Astrocyte (in vitro differentiated cells and primary cell): Measurements from ENCODE around the gene TEC. TPM values are rescaled to one million over a fixed set of nuclear protein-coding genes. Genes with fewer than 3 reads are reported as not detected.

Source experiments
- DNase-seq: peaks from one replicate; pipeline ENCODE4 v3.0.0-alpha.2; 2010; ENCODE audit warnings: low read depth
- FAIRE-seq: peaks from 2 replicates; lab custom pipeline; 2011; peaks lifted over from hg19 to GRCh38; lab: Jason Lieb, UNC
- H2AFZ ChIP-seq: 2 replicates; pipeline ENCODE4 v1.6.0; 2012; ENCODE audit warnings: low read depth, low read length, inconsistent platforms
- H3K27ac ChIP-seq: 2 replicates; pipeline ENCODE4 v1.5.1; 2011; ENCODE audit warnings: low read depth, low read length, inconsistent platforms
- H3K27me3 ChIP-seq: 2 replicates; pipeline ENCODE4 v1.6.0; 2011; ENCODE audit warnings: low read length, inconsistent platforms; ENCODE audit not compliant: insufficient read depth
- H3K36me3 ChIP-seq: 2 replicates; pipeline ENCODE4 v1.5.1; 2011; ENCODE audit warnings: low read length, inconsistent platforms; ENCODE audit not compliant: insufficient read depth
- H3K4me1 ChIP-seq: 2 replicates; pipeline ENCODE4 v1.5.1; 2011; ENCODE audit warnings: low read length, inconsistent platforms; ENCODE audit not compliant: insufficient read depth
- H3K4me2 ChIP-seq: 2 replicates; pipeline ENCODE4 v1.6.0; 2012; ENCODE audit warnings: low read length, inconsistent platforms
- H3K4me3 ChIP-seq: 2 replicates; pipeline ENCODE4 v1.5.1; 2011; ENCODE audit warnings: low read depth, mild to moderate bottlenecking, low read length, inconsistent platforms; ENCODE audit not compliant: insufficient read depth
- H3K79me2 ChIP-seq: 2 replicates; pipeline ENCODE4 v1.6.0; 2012; ENCODE audit warnings: mild to moderate bottlenecking, low read length, inconsistent platforms; ENCODE audit not compliant: insufficient read depth
- H3K9ac ChIP-seq: 2 replicates; pipeline ENCODE4 v1.6.0; 2012; ENCODE audit warnings: mild to moderate bottlenecking, low read length, inconsistent platforms
- H3K9me3 ChIP-seq: 2 replicates; pipeline ENCODE4 v1.5.1; 2012; ENCODE audit warnings: low read depth, mild to moderate bottlenecking, low read length, inconsistent platforms; ENCODE audit not compliant: insufficient read depth
- H4K20me1 ChIP-seq: 2 replicates; pipeline ENCODE4 v1.6.0; 2012; ENCODE audit warnings: low read length, inconsistent platforms; ENCODE audit not compliant: insufficient read depth
- H3K27ac Mint-ChIP-seq: one replicate; pipeline ENCODE4 v1.8.0; 2021; ENCODE audit warnings: mild to moderate bottlenecking, mixed read lengths; ENCODE audit not compliant: unreplicated experiment
- H3K27me3 Mint-ChIP-seq: one replicate; pipeline ENCODE4 v1.8.0; 2021; ENCODE audit warnings: low read depth, mixed read lengths; ENCODE audit not compliant: unreplicated experiment
- H3K36me3 Mint-ChIP-seq: one replicate; pipeline ENCODE4 v1.8.0; 2021; ENCODE audit warnings: low read depth, mixed read lengths; ENCODE audit not compliant: unreplicated experiment
- H3K4me1 Mint-ChIP-seq: one replicate; pipeline ENCODE4 v1.8.0; 2021; ENCODE audit warnings: low read depth, mixed read lengths; ENCODE audit not compliant: unreplicated experiment
- H3K4me3 Mint-ChIP-seq: one replicate; pipeline ENCODE4 v1.8.0; 2021; ENCODE audit warnings: mild to moderate bottlenecking, moderate library complexity, mixed read lengths; ENCODE audit not compliant: unreplicated experiment
- H3K9me3 Mint-ChIP-seq: one replicate; pipeline ENCODE4 v1.8.0; 2021; ENCODE audit warnings: mild to moderate bottlenecking, mixed read lengths; ENCODE audit not compliant: unreplicated experiment
- CTCF ChIP-seq: IDR thresholded peaks from 2 replicates; pipeline ENCODE4 v1.5.1; 2011; ENCODE audit warnings: low read depth, mild to moderate bottlenecking, inconsistent platforms, low read length, moderate library complexity; ENCODE audit not compliant: insufficient read depth
- EZH2 ChIP-seq: IDR thresholded peaks from 2 replicates; pipeline ENCODE4 v1.6.1; 2012; ENCODE audit warnings: mild to moderate bottlenecking, low read length, inconsistent platforms; ENCODE audit not compliant: insufficient read depth
- total RNA-seq: library from RNA; stranded (reverse); gene quantifications from 2 replicates; pipeline ENCODE4 v1.2.1, GENCODE V29; 2021

Gene TEC
- total RNA-seq, 1 donor from 2014 or later, result 0.61 TPM

- FAIRE-seq, result no peak
Observed at GRCh38 chr4:48156423-48156822, 113.2 kb downstream of the TEC start.

GRCh38 chr4:48153791-48154550, 115.7 kb downstream of the TEC start:
- no peaks in the 10 kb centered on the region for H3K27me3 Mint-ChIP-seq

More at GRCh38 chr4:48156423-48156822, 113.2 kb downstream of the TEC start:
- TF ChIP-seq CTCF, result no peak
- no peak for TF ChIP-seq EZH2
- no peak overlapping the region for H3K4me3 Mint-ChIP-seq
- Histone ChIP-seq H3K79me2 (no peaks in the 10 kb centered on the region), H2AFZ (no peak overlapping the region), H3K36me3 (no peaks in the 10 kb centered on the region), H3K9ac (no peak overlapping the region), H3K4me3 (no peak overlapping the region), H3K4me1 (no peaks in the 10 kb centered on the region), H4K20me1 (no peaks in the 10 kb centered on the region), H3K27me3 (no peaks in the 10 kb centered on the region), H3K27ac (no peak overlapping the region), H3K4me2 (no peak overlapping the region), H3K9me3 (no peaks in the 10 kb centered on the region)
- DNase-seq, result no peak
- H3K27ac Mint-ChIP-seq, result no peak overlapping the region
- H3K27me3 Mint-ChIP-seq, result no peaks in the 10 kb centered on the region
- peaks cover 4% of the 10 kb centered on the region for H3K36me3 Mint-ChIP-seq
- peaks cover 6% of the 10 kb centered on the region for H3K9me3 Mint-ChIP-seq
- no peaks in the 10 kb centered on the region for H3K4me1 Mint-ChIP-seq

More at GRCh38 chr4:48153791-48154550, 115.7 kb downstream of the TEC start:
- Mint-ChIP-seq H3K4me1 (peaks cover 7% of the 10 kb centered on the region), H3K9me3 (peaks cover 6% of the 10 kb centered on the region), H3K27ac (no peak overlapping the region), H3K36me3 (peaks cover 4% of the 10 kb centered on the region), H3K4me3 (no peak overlapping the region)
- Histone ChIP-seq H2AFZ (no peak overlapping the region), H3K79me2 (no peaks in the 10 kb centered on the region), H3K27ac (no peak overlapping the region), H3K4me2 (no peak overlapping the region), H3K27me3 (no peaks in the 10 kb centered on the region), H3K4me1 (no peaks in the 10 kb centered on the region), H4K20me1 (no peaks in the 10 kb centered on the region), H3K36me3 (no peaks in the 10 kb centered on the region), H3K9me3 (no peaks in the 10 kb centered on the region), H3K4me3 (no peak overlapping the region), H3K9ac (no peak overlapping the region)
- no peak for TF ChIP-seq EZH2
- TF ChIP-seq CTCF, result no peak
- no peak for FAIRE-seq
- DNase-seq, result no peak
